C4-2B (cell line): ENCODE results near the gene VASN.

Source experiments
- ZFX ChIP-seq: fragments of 450-650 bp; IDR thresholded peaks from 2 replicates; pipeline ENCODE4 v1.6.1; 2017
- TF ChIP-seq, protein P1 (sequence below): fragments of 450-650 bp; conservative IDR thresholded peaks from 2 replicates; pipeline ENCODE4 v1.5.1; 2017; ENCODE audit warnings: mild to moderate bottlenecking

DNA sequence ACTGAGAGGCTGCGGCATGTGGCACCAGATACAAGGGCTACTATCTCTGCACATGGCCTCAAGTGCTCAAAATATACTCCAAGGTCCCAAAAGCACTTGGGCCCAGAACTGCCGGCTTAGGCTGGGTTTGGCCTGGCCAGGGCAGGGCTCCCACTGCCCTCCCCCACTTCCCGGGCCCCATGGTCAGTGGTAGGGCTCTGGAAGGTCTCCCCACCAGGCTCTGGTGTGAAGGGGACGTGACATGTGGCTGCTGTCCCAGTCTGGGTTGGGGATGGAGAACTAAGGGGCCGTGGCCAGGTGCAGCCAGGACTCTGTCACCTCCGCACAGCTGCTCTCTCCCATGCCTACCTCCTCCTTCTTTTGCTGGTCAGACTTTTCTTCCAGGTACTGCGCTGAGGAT is 14.8 kb upstream of the VASN start:
- TF ChIP-seq, protein P1, sequence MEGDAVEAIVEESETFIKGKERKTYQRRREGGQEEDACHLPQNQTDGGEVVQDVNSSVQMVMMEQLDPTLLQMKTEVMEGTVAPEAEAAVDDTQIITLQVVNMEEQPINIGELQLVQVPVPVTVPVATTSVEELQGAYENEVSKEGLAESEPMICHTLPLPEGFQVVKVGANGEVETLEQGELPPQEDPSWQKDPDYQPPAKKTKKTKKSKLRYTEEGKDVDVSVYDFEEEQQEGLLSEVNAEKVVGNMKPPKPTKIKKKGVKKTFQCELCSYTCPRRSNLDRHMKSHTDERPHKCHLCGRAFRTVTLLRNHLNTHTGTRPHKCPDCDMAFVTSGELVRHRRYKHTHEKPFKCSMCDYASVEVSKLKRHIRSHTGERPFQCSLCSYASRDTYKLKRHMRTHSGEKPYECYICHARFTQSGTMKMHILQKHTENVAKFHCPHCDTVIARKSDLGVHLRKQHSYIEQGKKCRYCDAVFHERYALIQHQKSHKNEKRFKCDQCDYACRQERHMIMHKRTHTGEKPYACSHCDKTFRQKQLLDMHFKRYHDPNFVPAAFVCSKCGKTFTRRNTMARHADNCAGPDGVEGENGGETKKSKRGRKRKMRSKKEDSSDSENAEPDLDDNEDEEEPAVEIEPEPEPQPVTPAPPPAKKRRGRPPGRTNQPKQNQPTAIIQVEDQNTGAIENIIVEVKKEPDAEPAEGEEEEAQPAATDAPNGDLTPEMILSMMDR = no peak
- TF ChIP-seq ZFX = no peak
